HG03060 (cell line): Measurements from ENCODE around the gene PALLD.

Experiments used
- ATAC-seq: cut with Tn5 transposase; IDR thresholded peaks from one replicate; pipeline ENCODE4 v1.9.1; 2021; ENCODE audit warnings: low read depth, moderate number of reproducible peaks; ENCODE audit not compliant: unreplicated experiment

The PALLD gene

GRCh38 chr4:168773388-168774195 is 276.7 kb downstream of the PALLD start:
- no peak for ATAC-seq

GRCh38 chr4:168776382-168776781 is 279.5 kb downstream of the PALLD start:
- no peak for ATAC-seq

- ATAC-seq = no peak
Measured at GRCh38 chr4:168777277-168777965, 280.6 kb downstream of the PALLD start.

GRCh38 chr4:168781341-168781740 is 284.5 kb downstream of the PALLD start:
- ATAC-seq = no peak

GRCh38 chr4:168781926-168782325 is 285.1 kb downstream of the PALLD start:
- ATAC-seq = no peak

GRCh38 chr4:168782439-168782838 is 285.6 kb downstream of the PALLD start:
- ATAC-seq = no peak

- ATAC-seq = no peak
Measured at GRCh38 chr4:168784786-168785461, 288.1 kb downstream of the PALLD start.

- ATAC-seq = no peak
Measured at GRCh38 chr4:168787334-168787733, 290.5 kb downstream of the PALLD start.

- no peak for ATAC-seq
Measured at GRCh38 chr4:168787801-168788595, 291.1 kb downstream of the PALLD start.

- ATAC-seq = no peak
Measured at GRCh38 chr4:168790898-168791297, 294.0 kb downstream of the PALLD start.

- no peak for ATAC-seq
Measured at GRCh38 chr4:168791376-168791775, 294.5 kb downstream of the PALLD start.

GRCh38 chr4:168793542-168793941 is 296.7 kb downstream of the PALLD start:
- ATAC-seq = no peak

- no peak for ATAC-seq
Measured at GRCh38 chr4:168794092-168794707, 297.3 kb downstream of the PALLD start.

GRCh38 chr4:168794881-168795280 is 298.0 kb downstream of the PALLD start:
- ATAC-seq = no peak

- no peak for ATAC-seq
Measured at GRCh38 chr4:168795346-168795745, 298.5 kb downstream of the PALLD start.

GRCh38 chr4:168796362-168797106 is 299.7 kb downstream of the PALLD start:
- ATAC-seq = no peak

- ATAC-seq = no peak
Measured at GRCh38 chr4:168797194-168797593, 300.3 kb downstream of the PALLD start.

GRCh38 chr4:168797738-168798375 is 301.0 kb downstream of the PALLD start:
- no peak for ATAC-seq

- ATAC-seq = no peak
Measured at GRCh38 chr4:168800926-168801325, 304.1 kb downstream of the PALLD start.
